GM12878 (cell line): ENCODE data around the gene SPG21. TPM values are rescaled to one million over a fixed set of nuclear protein-coding genes. Genes with fewer than 3 reads are reported as not detected.

Experiments
- ATAC-seq: fragments of 200-7000 bp; cut with Tn5 transposase; 3 replicates; pipeline ENCODE4 v1.9.1; 2020; ENCODE audit warnings: mild to moderate bottlenecking, moderate library complexity
- BruUV-seq: library from RNA; stranded (reverse); fragments of 400-500 nt; replicated peaks from 2 replicates; lab custom pipeline; 2021; lab: Mats Ljungman, UMichigan
- CTCF ChIA-PET: fragments of 300-600 bp; sonication (Branson Sonifier 250); formaldehyde crosslinking; extraction: SDS; loops from one replicate; lab custom pipeline; 2021; ENCODE audit warnings: inconsistent platforms; lab: Yijun Ruan, JAX
- POLR2A ChIA-PET: fragments of 350-600 bp; formaldehyde crosslinking; extraction: SDS; loops from one replicate; lab custom pipeline; 2021; ENCODE audit warnings: inconsistent platforms; lab: Charles Lee
- RAD21 ChIA-PET: fragments of 300-600 bp; sonication (Branson Sonifier 250); formaldehyde crosslinking; loops from one replicate; lab custom pipeline; 2023; ENCODE audit warnings: antibody characterized with exemption; ENCODE audit not compliant: unreplicated experiment; lab: Charles Lee
- SMC1A ChIA-PET: fragments of 300-600 bp; sonication (Branson Sonifier 250); formaldehyde crosslinking; loops from one replicate; lab custom pipeline; 2023; ENCODE audit not compliant: unreplicated experiment, uncharacterized antibody; lab: Charles Lee
- DNase-seq: peaks from one replicate; pipeline ENCODE4 v3.0.0-alpha.2; 2011; ENCODE audit warnings: low read depth, low spot score
- FAIRE-seq: peaks from 3 replicates; lab custom pipeline; 2011; peaks lifted over from hg19 to GRCh38; lab: Jason Lieb, UNC
- H2AFZ ChIP-seq: 2 replicates; pipeline ENCODE4 v1.6.0; 2011; ENCODE audit warnings: low read depth, low read length, control low read depth; ENCODE audit not compliant: control insufficient read depth
- H3K27ac ChIP-seq: 2 replicates; pipeline ENCODE4 v1.5.1; 2011; ENCODE audit warnings: control low read depth; ENCODE audit not compliant: control insufficient read depth, insufficient read depth
- H3K27me3 ChIP-seq, 2 experiments: replicated peaks in 1 of 2; 2 replicates each; pipeline versions ENCODE4 v1.6.0 to v1.6.1; 2011; ENCODE audit warnings: low read length in 1 of 2; ENCODE audit not compliant: control insufficient read depth in 2 of 2, insufficient read depth in 2 of 2
- H3K36me3 ChIP-seq, 2 experiments: 2 replicates each; pipeline ENCODE4 v1.5.1; 2011; ENCODE audit warnings: low read length in 1 of 2; ENCODE audit not compliant: control insufficient read depth in 2 of 2, insufficient read depth in 2 of 2
- H3K4me1 ChIP-seq: 2 replicates; pipeline ENCODE4 v1.6.1; 2011; ENCODE audit warnings: mild to moderate bottlenecking, low read length, moderate library complexity, mixed read lengths; ENCODE audit not compliant: control insufficient read depth, insufficient read depth
- H3K4me2 ChIP-seq: 2 replicates; pipeline ENCODE4 v1.6.0; 2011; ENCODE audit warnings: control low read depth; ENCODE audit not compliant: control insufficient read depth, insufficient read depth
- H3K4me3 ChIP-seq: fragments of 200-600 bp; sonication (generic); 2 replicates; pipeline ENCODE4 v1.5.1; 2016
- H3K79me2 ChIP-seq: 2 replicates; pipeline ENCODE4 v1.6.0; 2011; ENCODE audit warnings: low read length; ENCODE audit not compliant: control insufficient read depth, insufficient read depth
- H3K9ac ChIP-seq: 2 replicates; pipeline ENCODE4 v1.8.0; 2011; ENCODE audit warnings: low read length, control low read depth, mixed read lengths; ENCODE audit not compliant: control insufficient read depth, insufficient read depth
- H3K9me3 ChIP-seq: replicated peaks from 3 replicates; pipeline ENCODE4 v1.5.1; 2011; ENCODE audit warnings: mild to moderate bottlenecking, low read length; ENCODE audit not compliant: control insufficient read depth, insufficient read depth
- H4K20me1 ChIP-seq: 2 replicates; pipeline ENCODE4 v1.6.0; 2011; ENCODE audit not compliant: control insufficient read depth, insufficient read depth
- EED ChIP-seq: sonication (generic); IDR thresholded peaks from 2 replicates; pipeline ENCODE4 v1.6.1; 2016; ENCODE audit warnings: antibody characterized with exemption, low read depth
- POU2F2 ChIP-seq: IDR thresholded peaks from 3 replicates; pipeline ENCODE4 v1.6.1; 2011; ENCODE audit warnings: low read depth, mild to moderate bottlenecking, low read length, borderline replicate concordance
- SMAD5 ChIP-seq: IDR thresholded peaks from 2 replicates; pipeline ENCODE4 v1.6.1; 2016; ENCODE audit warnings: antibody characterized with exemption, low read depth
- SRF ChIP-seq, 2 experiments: IDR thresholded peaks; 2 replicates each; pipeline ENCODE4 v1.6.1; 2011; ENCODE audit warnings: low read depth in 2 of 2, low read length in 2 of 2, mild to moderate bottlenecking in 1 of 2, moderate library complexity in 1 of 2
- ZBED1 ChIP-seq: IDR thresholded peaks from 2 replicates; pipeline ENCODE4 v1.6.1; 2016; ENCODE audit warnings: borderline replicate concordance
- ZBTB11 ChIP-seq: fragments of 450-650 bp; formaldehyde crosslinking; IDR thresholded peaks from 2 replicates; pipeline ENCODE4 v1.5.0; 2022; ENCODE audit warnings: mild to moderate bottlenecking, missing genetic modification characterization
- ZNF207 ChIP-seq: fragments of 450-650 bp; IDR thresholded peaks from 2 replicates; pipeline ENCODE4 v1.6.1; 2014; ENCODE audit warnings: antibody characterized with exemption, mild to moderate bottlenecking, borderline replicate concordance
- WGBS: methylation state at CpG from one replicate; pipeline ENCODE4 v1.1.6; 2016; ENCODE audit warnings: low lambda C conversion rate; ENCODE audit not compliant: insufficient replicate concordance, insufficient coverage; ENCODE audit errors: missing lambda C conversion rate; 5-methylcytosine and 5-hydroxymethylcytosine counted together
- in situ Hi-C: fragments of 300-500 bp; cut with MboI; formaldehyde crosslinking; loops from 9 replicates; pipeline ENCODE4 v1.14.3; 2018; ENCODE audit warnings: mixed read lengths
- intact Hi-C: fragments of 100-400 bp; cut with micrococcal nuclease; formaldehyde crosslinking; loops from one replicate; pipeline ENCODE4 v1.14.2; 2022; ENCODE audit not compliant: unreplicated experiment
- polyA plus RNA-seq, 11 experiments: library from polyadenylated mRNA; depleted of rRNA in 4 of 11; unstranded in 6 of 11; stranded (reverse) in 5 of 11; fragments of >200 nt; fragmentation: Nextera tagmentation in 4 of 11; fragmentation: Illumina TruSeq in 1 of 11; extraction: Ambion mirVana in 4 of 11; extraction: Trizol in 1 of 11; gene quantifications; 1 replicate in 1 of 11; 2 replicates in 10 of 11; pipeline versions ENCODE4 v1.2.1 to v1.2.3, GENCODE V29; 2011 to 2016; ENCODE audit warnings: inconsistent platforms in 2 of 11, missing spikeins in 2 of 11, low read depth in 1 of 11
- total RNA-seq, 4 experiments: library from RNA; depleted of rRNA in 3 of 4; stranded (reverse); fragments of >200 nt in 3 of 4; fragmentation: Illumina TruSeq in 1 of 4; extraction: Trizol in 1 of 4; gene quantifications; 2 replicates each; pipeline versions ENCODE4 v1.2.1 to v1.2.3, GENCODE V29; 2013 to 2021

Gene SPG21
- total and polyA plus RNA-seq, 10 of the 15 experiments (the other 5 are each of a cell fraction or from before 2014, with no cell fraction given) = 25.5 to 116 (median 68.0) TPM

GRCh38 chr15:65038428-65038827, 48.7 kb upstream of the SPG21 start:
- Histone ChIP-seq H3K4me2 (no peak overlapping the region), H4K20me1 (no peaks in the 10 kb centered on the region), H3K27ac (no peak overlapping the region), H3K79me2 (no peaks in the 10 kb centered on the region), H3K4me3 (no peak overlapping the region), H3K9ac (no peak overlapping the region), H3K27me3 (no peaks in the 10 kb centered on the region), H2AFZ (no peak overlapping the region), H3K36me3 (no peaks in the 10 kb centered on the region), H3K4me1 (no peaks in the 10 kb centered on the region), H3K9me3 (no peaks in the 10 kb centered on the region)
- ChIA-PET SMC1A (interaction anchor here (1.5 kb wide), 1 partner anchor 65 kb away, joined by 4 read pairs; no protein-coding TSS in a partner anchor), RAD21 (no interaction called here), POLR2A (no interaction called here), CTCF (no interaction called here)
- ATAC-seq (no peak), FAIRE-seq (no peak), DNase-seq (no peak)
- 64% methylated on average over 3 of the region's 3 CpGs for WGBS
- TF ChIP-seq ZBED1 (no peak), SMAD5 (no peak), POU2F2 (no peak), ZNF207 (no peak), ZBTB11 (CRISPR knock-in tag) (no peak), SRF (IDR thresholded peaks at IDR 0.05; ENCODE audit: low read depth in 2 of 2, low read length in 2 of 2) (no peak), EED (no peak)
- intact Hi-C loops (no loop called here), in situ Hi-C loops (no loop called here)
- no TSS peak for BruUV-seq
